ENCODE measurements around the gene C1orf116.
A peak's percentile ranks its signal among the peaks of the same experiment; 100 is the strongest.

C1orf116 gene

GRCh38 chr1:207020065-207020708, 12.4 kb downstream of the C1orf116 start:
- peak; percentile 64 for TF ChIP-seq TEAD4 (IDR thresholded peaks at IDR 0.05)
- peak; percentile 15; the same call in 1 of the 2 replicates for TF ChIP-seq EP300 (IDR thresholded peaks at IDR 0.05; ENCODE audit: borderline replicate concordance)
- no peak for TF ChIP-seq TAF1 (IDR thresholded peaks at IDR 0.05; ENCODE audit: low read depth)

GRCh38 chr1:207019661-207020060, 12.9 kb downstream of the C1orf116 start:
- TF ChIP-seq MAX (IDR thresholded peaks at IDR 0.05) (no peak), ZBTB7A (IDR thresholded peaks at IDR 0.05; ENCODE audit: low read depth) (no peak), TEAD4 (IDR thresholded peaks at IDR 0.05) (no peak), CEBPB (IDR thresholded peaks at IDR 0.05) (no peak), CREB1 (IDR thresholded peaks at IDR 0.05; ENCODE audit: low read depth) (no peak), RAD21 (IDR thresholded peaks at IDR 0.05; ENCODE audit: low read depth) (no peak), TCF12 (IDR thresholded peaks at IDR 0.05; ENCODE audit: low read depth) (no peak), EP300 (IDR thresholded peaks at IDR 0.05; ENCODE audit: borderline replicate concordance) (no peak), USF1 (IDR thresholded peaks at IDR 0.05) (no peak), FOXM1 (IDR thresholded peaks at IDR 0.05; ENCODE audit: borderline replicate concordance, low read depth) (no peak), REST (IDR thresholded peaks at IDR 0.05; ENCODE audit: low read depth) (no peak), NFIC (IDR thresholded peaks at IDR 0.05) (no peak), YY1 (IDR thresholded peaks at IDR 0.05; ENCODE audit: low read depth) (no peak), TAF1 (IDR thresholded peaks at IDR 0.05; ENCODE audit: low read depth) (no peak)

GRCh38 chr1:207019161-207019560, 13.4 kb downstream of the C1orf116 start:
- no peak for TF ChIP-seq REST (IDR thresholded peaks at IDR 0.05; ENCODE audit: low read depth)
- no peak for TF ChIP-seq TEAD4 (IDR thresholded peaks at IDR 0.05)
- no peak for TF ChIP-seq TAF1 (IDR thresholded peaks at IDR 0.05; ENCODE audit: low read depth)
- no peak for TF ChIP-seq RAD21 (IDR thresholded peaks at IDR 0.05; ENCODE audit: low read depth)
- no peak for TF ChIP-seq MAX (IDR thresholded peaks at IDR 0.05)
- no peak for TF ChIP-seq EGR1 (IDR thresholded peaks at IDR 0.05)

- TF ChIP-seq EGR1 (IDR thresholded peaks at IDR 0.05) (no peak), CEBPB (IDR thresholded peaks at IDR 0.05) (no peak), CREB1 (IDR thresholded peaks at IDR 0.05; ENCODE audit: low read depth) (no peak), USF1 (IDR thresholded peaks at IDR 0.05) (no peak), TCF12 (IDR thresholded peaks at IDR 0.05; ENCODE audit: low read depth) (no peak)
These were observed 13.8 kb downstream of the C1orf116 start for GRCh38 chr1:207018707-207019106.

GRCh38 chr1:207017615-207018559, 14.7 kb downstream of the C1orf116 start:
- TF ChIP-seq TCF12 (IDR thresholded peaks at IDR 0.05; ENCODE audit: low read depth), result no peak
- no peak for TF ChIP-seq ZBTB7A (IDR thresholded peaks at IDR 0.05; ENCODE audit: low read depth)

GRCh38 chr1:207015791-207016190, 16.8 kb downstream of the C1orf116 start:
- TF ChIP-seq TEAD4 (IDR thresholded peaks at IDR 0.05), result no peak
- no peak for TF ChIP-seq REST (IDR thresholded peaks at IDR 0.05; ENCODE audit: low read depth)

Measured in Ishikawa (cell line).